Measurements from ENCODE around the gene RNF130. TPM values are rescaled to one million over a fixed set of nuclear protein-coding genes. Genes with fewer than 3 reads are reported as not detected.
"Not testable (repeated sequence)": the region's sequence is repeated elsewhere in the genome, so short reads cannot be mapped to it uniquely, and the experiment has no call there.

The RNF130 gene
- total RNA-seq, 1 donor from 2014 or later: 5.5 TPM

DNA sequence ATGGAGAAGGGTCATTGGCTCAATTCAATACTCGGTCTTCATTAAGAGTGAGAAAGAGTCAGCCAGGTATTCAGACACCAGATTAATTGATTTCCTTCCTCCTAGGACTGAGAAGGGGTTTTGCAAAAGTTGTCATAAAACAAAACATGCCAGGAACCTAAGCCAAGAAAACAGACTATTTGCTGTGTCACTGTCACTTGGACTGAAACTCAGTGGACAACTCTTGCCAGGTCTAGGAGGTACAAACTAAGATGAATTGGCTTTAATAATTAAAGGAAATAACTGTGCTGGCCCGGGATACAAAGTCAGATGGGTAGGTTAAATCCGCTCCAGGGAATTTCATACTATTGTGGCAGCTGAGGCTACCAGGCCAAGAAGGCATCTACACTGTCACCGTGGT is 92.8 kb downstream of the RNF130 start:
- intact Hi-C loops (cut with micrococcal nuclease): no loop called here

DNA sequence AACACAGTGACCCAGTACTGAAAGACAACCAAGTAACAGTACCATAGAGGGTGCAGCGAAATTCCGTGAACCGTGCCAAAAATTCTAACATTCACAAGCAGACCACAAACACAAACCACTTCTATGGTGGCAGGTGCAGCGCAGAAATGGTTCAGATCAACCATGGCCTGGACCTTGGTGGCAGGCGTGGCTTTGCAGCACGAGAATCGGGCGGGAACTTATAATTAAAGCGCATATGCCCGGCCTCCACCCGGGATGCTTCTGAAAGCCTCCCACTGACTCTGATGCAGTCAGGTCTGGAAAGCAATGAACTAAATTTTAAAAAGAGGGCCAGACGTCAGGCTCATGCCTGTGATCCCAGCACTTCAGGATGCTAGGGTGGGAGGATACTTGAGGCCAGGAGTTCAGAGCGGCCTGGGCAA is 95.8 kb downstream of the RNF130 start:
- intact Hi-C loops (cut with micrococcal nuclease): no loop called here

DNA sequence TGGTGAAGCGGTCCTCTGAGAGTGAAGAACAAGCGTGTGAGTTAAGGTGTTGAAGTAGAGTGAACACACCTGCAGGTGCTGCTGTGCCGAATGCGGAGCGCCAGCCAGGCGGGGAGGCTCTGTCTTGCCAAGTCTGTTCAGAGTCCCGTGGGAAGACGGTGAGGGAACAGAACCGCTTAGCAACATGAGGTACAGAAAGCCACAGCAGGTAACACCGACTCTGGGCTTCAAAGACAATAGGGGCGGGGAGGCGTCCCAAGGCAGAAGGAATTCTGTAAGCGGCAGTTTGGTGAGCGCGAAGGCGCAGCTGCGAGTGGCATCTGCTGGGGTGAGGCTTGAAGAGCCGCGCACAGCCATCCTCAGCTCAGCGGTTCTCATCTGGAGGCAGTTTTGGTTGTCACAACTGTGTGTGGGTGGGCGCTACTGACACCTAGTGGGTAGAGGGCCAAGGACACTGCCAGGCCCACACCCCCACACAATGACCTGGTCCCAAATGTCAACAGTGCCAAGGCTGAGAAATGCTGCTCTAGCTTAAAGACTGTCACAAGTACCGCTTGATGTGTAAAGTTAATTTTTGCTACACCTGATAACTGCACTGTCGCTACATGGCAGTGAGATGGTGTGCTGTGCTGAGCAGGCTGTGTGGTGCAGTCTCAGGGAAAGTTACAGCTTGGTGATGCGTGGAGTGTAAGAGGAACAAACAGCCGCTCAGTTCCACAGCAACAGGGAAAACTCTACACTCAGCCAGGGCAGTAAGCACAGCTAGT is 96.4 kb downstream of the RNF130 start:
- intact Hi-C loops (cut with micrococcal nuclease): no loop called here

DNA sequence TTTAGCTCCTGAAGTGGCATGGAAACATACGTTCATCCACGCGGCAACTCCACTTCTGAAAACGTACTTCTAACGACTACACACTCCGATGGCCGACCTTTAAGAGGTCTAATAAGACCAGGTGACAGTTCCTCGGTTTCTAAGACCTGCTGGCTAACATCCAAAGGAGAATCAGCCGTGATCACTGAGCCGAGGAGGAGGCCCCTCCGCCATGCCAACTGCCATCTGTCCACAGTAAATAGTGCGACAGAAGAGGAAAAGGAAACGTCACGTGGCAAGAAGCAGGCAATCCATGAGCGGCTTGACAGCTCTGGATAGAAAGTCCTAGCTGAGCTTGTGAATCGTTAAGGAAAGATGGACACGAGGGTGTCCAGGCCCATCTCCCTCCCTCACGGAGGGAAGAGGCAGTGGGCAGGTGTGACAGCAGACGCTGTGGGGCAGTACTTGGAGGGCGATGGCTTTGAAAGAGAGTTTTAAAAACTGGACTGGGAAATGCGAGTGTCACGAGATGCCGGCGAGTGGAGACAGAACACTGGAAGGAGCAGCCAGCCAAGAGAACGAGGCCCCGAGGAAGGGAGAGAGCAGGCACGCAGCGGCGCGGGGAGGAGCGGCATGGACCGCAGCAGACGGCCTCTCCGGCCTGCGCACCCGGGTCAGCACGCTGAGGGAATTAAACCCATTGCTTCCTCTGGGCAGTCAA is 97.2 kb downstream of the RNF130 start:
- intact Hi-C loops (cut with micrococcal nuclease): no loop called here

DNA sequence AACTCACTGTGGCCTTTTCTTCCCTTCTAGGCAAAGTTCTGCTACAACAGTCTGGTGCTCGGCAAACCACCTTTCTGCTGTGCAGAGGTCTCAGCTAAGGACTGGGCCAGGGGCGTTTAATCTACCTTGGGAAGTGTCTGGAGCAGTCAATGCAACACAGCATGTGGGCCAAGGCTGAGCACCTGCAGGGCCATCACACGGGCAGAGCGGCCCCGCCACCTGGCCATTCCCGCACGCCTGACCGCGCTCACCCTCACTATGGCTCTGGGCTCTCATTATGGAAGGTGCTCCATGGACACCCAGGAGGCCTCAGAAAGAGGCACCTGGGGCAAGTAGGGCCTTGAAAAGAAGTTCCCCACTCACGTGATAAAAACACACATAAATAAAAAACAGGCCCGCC is 98.2 kb downstream of the RNF130 start:
- intact Hi-C loops (cut with micrococcal nuclease): no loop called here

DNA sequence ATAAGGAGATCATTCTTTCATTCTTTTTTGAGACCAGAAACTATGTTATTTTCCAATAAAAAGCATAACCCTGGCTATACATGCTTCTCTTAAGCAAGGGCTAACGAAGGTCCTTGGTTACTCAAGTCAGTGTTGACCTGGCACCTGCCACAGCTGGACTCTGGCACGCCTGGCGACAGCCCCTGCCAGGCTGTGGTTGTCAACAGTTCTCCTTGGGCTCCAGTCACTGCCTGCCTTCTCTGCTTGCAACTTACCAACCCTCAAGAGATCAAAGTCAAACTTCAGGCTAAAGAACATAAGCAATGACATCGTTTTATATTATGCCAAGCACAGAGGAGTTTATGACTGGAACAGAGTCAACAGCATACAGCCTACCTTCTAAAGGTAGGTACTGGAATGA is 102.4 kb downstream of the RNF130 start:
- intact Hi-C loops (cut with micrococcal nuclease): no loop called here

DNA sequence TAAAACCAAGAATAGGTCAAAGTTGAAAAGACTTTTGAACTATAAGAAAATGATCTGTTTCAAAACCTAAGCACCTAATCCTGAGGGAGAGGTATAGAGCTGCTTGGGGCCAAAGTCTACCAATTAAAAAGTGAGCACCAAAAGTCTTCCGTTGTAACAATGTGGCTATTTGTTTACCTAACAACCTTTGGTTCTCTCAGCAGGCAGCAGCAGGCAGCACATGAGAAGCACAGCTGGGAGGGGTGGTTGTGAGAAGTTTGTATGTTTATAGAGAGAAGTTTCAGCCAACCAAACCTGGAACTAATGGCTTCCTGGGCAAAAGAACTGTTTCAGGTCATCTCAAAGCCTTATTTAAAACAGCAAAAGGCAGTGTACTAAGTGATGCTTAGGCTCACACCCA is 104.1 kb downstream of the RNF130 start:
- intact Hi-C loops (cut with micrococcal nuclease): no loop called here

DNA sequence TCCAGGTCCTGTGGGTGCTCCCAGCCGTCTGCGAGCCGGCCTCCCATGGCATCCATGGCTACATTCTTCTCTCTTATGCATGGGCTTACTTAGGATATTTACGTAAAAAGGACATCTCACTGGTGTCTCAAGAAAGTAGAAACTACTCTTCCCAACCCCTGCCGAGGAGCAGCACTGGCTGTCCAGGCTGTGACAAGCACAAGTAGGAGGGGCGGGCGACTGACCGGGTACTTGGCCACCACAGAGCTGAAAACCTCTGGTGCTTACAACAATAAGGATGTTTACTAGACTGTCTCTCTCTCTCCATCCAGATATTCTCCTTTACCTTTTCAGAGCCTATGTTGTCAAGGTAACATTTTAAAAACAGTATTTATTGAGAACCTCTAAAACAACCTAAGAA is 107.5 kb downstream of the RNF130 start:
- intact Hi-C loops (cut with micrococcal nuclease): no loop called here

DNA sequence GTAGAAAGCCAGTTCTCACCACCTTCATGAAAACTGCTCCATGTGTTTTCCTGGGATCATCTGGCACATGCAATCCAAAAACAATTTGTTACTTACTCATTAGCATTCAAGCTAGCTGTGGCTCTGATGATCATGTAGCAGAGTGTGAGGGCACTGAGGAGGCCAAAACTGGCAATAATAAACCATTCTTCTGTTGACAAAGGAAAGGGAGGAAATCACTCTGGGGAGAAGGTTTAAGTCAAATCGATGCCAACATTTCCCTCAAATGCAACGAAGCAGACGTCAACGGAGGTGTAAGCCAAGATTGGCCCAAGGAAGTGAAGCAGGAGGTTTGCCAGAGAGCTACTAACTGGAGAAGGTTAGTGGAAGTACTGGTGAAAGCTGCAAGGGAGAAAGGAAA is 108.2 kb downstream of the RNF130 start:
- intact Hi-C loops (cut with micrococcal nuclease): no loop called here

DNA sequence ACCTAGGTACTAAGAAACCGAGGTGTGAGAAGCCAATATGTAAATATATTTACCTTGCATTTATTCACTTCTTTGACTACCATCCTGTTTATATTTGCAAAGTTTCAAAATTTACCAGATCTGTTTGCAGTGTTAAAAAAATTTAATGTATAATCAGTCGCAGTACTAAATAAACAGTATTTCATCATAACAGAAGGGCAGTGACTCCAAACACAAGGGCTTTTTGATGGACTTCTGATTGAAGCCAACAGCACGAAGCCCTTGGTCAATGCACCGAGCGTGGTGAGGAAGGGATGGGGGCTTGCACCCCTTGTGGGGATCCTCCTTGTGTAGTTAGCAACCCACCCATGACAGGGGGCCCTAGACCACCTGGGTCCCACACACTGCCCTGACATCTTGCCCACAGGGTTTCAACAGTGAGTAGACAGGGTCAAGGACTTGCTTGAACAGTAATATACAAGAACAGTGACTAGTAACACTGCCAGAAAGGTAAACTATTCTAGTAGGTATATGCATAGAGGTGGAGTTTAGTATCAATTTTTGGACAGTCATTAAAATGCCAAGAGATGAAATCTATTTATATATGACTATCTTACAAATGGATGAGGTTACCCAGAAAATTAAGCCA is 111.2 kb downstream of the RNF130 start:
- intact Hi-C loops (cut with micrococcal nuclease): no loop called here

DNA sequence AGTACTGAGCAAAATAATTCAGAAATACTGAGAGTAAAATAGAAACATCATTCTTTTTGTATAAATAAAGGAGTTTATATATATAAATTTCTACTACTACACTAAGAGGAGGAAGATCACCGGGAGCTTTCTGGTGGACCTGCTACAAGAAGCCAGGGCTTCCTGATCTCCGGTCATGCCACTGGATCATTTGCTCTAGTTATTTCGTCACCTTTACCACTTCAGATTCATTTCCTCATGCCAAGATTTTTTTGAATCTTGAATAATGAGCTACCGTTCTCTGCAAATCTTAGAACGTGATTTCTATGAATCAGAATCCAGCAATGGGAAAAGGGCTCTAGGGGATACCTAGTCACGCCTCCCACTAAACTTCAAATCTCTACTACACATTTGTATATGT is 111.9 kb downstream of the RNF130 start:
- intact Hi-C loops (cut with micrococcal nuclease): no loop called here

DNA sequence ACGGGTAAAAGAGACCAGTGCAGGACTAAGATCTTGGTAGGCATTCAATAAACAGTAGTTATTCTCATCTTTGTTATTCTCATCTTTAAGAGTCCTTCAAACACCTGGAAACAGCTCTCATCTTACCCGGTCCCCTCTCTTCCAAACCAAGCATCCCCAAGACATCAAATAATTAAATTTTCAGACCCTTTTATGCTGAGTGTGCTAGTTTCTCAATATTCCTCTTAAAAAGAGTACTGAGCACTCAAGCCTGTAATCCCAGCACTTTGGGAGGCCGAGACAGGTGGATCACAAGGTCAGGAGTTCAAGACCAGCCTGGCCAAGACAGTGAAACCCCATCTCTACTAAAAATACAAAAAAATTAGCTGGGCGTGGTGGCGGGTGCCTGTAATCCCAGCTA is 112.4 kb downstream of the RNF130 start:
- intact Hi-C loops (cut with micrococcal nuclease): not testable (repeated sequence)

DNA sequence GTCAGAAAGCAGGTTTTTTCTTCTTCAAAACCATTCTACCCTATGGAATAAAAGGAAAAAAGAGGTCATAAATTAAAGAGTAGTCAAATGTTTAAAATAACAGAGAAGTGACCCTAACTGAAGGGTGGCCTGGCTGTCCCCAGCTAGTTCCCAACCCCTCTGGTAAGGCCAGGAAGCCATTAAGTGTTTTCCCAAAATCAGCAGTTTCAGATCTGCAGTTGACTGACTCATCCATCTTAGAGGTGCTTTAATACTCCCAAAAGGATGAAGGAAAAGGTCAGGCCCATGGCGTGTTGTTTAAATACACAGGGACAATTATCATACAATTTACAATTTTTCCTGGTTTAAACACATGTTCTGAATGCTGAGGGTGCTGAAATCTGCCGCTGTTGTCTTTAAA is 115.9 kb downstream of the RNF130 start:
- intact Hi-C loops (cut with micrococcal nuclease): no loop called here

DNA sequence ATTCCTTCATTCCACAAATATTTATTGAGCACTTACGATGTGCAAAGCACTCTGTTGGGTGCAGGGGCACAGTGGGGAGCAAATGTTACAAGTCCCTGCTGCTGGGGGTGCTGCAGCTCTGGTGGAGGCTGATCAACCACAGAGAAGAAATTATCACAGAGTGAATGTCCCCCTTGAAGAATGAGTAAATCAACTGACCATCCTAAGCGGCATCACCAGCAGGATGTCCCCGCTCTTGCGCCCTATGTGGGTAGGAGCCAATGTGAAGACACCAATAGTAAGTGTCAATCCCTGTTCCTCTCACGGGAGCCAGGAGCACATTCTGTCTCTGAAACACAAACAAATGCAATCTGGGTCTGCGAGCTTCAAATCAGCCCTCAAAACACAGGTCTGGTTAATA is 116.5 kb downstream of the RNF130 start:
- intact Hi-C loops (cut with micrococcal nuclease): no loop called here

DNA sequence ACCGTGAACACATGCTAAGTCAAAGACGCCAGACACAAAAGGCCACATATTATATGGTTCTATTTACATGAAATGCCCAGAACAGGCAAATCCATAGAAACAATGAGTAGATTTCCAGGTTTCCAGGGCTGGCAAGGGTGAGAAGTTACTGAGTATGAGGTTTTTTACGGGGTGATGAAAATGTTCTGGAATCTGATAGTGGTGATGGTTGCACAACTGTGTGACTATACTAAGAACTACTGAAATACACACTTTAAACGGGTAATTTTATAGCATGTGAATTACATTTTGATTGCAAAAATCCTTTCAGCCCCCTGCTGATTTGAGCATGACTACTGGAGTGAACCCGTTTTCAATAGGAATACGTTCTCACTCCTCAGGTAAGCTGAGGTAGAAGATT is 117.1 kb downstream of the RNF130 start:
- intact Hi-C loops (cut with micrococcal nuclease): no loop called here

DNA sequence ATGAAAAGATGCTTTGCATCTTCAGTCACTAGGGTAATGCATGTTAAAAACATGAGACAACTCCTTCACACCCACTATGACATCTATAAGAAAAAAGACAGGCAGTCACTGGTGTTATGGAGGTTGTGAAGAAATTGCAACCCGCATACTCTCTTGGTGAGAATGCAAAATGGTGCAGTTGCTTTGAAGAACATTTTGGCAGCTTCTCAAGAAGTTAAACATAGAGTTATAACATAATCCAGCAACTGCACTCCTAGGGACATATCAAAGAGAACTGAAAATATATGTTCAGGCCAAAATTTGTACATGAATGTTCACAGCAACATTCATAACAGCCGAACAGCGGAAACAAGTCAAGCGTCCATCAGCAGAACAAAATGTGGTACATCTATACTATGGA is 117.6 kb downstream of the RNF130 start:
- intact Hi-C loops (cut with micrococcal nuclease): no loop called here

DNA sequence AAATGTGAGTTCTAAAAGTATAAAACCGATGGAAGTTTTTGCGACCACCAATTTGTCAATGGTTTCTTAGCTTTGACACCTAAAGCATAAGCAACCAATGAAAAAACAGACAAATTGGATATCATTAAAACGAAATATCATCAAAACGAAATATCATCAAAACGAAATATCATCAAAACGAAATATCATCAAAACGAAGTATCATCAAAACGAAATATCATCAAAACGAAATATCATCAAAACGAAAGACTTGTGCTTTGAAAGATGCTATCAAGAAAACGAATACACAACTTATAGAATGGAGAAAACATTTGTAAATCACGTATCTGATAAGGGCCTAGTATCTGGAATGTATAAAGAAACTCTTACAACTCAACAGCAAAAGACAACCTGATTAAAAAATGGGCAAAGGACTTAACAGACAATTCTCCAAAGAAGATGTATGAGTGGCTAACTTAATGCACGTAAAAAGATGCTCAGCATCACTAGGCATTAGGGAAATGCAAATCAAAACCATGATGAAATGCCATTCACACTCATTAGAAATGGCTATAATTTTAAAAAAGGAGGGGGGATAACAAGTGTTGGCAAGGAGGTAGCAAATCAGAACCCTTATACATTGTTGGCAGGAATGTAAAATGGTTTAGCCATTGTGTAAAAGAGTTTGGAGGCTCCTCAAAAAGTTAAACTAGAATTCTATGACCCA is 134.4 kb downstream of the RNF130 start:
- intact Hi-C loops (cut with micrococcal nuclease): no loop called here

DNA sequence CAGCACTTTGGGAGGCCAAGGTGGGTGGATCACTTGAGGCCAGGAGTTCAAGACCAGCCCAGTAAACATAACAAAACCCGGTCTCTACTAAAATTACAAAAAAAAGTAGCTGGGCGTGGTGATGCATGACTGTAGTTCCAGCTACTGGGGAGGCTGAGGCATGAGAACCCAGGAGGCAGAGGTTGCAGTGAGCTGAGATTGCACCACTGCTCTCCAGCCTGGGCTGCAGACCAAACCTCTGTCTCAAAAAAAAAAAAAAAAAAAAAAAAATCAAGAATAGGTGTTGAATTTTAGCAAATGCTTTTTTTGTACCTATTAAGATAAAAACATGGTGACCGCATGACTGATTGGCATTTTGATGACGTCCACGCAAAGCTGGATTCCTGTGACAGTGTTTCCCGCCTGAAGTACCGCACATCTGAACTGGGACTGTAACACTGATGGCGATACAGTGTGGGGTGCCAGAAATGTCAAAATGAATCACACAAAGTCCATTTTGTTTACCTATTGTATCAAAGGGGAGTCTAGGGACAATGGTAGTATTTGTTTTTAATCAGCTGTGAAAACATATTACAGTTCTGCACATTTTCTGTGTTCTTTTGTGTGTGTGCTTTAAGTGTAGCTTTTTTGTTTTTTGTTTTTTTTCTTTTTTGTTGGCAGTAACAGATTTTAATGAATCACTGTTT is 140.6 kb downstream of the RNF130 start:
- intact Hi-C loops (cut with micrococcal nuclease): no loop called here

DNA sequence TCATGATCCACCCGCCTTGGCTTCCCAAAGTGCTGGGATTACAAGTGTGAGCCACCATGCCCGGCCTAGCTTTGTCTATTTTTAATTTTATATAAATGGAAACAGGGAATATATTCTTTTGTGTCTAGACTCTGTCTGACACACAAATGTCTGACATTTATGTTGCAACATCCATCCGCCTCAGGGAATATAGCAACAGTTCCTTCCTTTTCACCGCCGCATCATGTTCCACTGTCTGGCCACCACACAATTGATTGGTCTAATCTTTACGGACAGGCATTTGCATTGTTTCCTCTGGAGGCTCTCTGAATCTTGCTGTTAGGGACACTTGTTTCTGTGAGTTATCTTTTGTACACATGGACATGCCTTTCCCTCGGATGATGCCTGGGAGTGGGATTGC is 143.7 kb downstream of the RNF130 start:
- intact Hi-C loops (cut with micrococcal nuclease): no loop called here

DNA sequence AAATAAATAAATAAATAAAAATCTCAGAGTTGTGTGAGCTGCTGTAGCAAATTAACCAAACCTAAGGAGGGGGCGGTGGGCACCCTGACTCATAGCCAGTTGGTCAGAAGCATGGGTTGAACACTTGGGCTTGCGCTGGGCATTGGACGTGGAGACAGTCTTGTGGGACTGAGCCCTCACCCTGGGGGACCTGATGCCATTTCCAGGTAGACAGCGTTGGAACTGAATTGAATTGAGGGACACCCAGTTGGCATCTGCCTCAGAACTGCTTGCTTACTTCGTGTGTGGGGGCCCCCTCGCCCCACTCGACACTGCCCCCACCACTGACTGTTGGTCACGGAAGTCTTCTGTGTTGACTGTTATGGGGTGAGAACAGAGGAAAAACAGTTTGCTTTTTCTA is 144.9 kb downstream of the RNF130 start:
- intact Hi-C loops (cut with micrococcal nuclease): no loop called here

DNA sequence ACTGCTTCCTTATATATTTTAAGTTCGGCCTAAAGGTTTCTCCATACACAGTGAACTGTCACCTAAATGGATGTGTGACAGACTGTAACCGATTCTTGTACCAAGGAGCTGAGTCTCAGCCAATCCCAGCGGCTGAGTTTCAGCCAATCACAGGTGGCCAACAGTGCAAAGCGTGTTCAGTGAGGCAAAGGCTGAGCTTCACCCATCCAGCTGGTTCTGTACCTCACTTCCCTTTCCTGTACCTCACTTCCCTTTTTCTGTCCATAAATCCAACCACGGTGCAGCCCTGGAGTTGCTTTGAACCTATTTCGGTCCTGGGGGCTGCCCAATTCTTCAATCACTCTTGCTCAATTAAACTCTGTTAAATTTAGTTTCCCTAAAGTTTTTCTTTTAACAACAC is 148.1 kb downstream of the RNF130 start:
- intact Hi-C loops (cut with micrococcal nuclease): no loop called here

Data from T-helper 2 cell treated with Interferon-gamma antibody and Interleukin-4, amounts not matched to agents 100 ng/mL and 5 ng/mL, for 36 hours (primary cell).